HG02973 (cell line): Measurements from ENCODE around the gene ZAR1L.

ENCODE experiments used
- ATAC-seq: cut with Tn5 transposase; IDR thresholded peaks from one replicate; pipeline ENCODE4 v1.9.1; 2021; ENCODE audit warnings: moderate library complexity; ENCODE audit not compliant: unreplicated experiment

ZAR1L gene

DNA sequence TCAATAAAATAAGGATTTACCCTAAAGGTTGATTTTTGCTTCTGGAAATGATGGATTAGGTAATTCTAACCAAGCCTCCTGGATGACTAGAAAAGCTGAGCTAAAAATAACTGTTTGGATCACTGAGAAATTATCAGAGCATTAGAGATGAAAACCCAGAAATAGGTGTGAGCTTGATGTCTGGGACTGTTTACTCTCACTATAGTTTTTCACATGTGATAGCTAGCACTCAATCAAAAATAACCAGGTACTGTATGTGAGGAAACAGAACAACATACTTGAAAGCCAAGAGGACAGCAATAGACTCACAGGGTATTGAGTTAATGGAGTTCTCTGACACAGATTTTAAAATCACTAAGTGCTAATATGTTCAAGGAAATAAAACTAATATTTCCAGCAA is 9.5 kb downstream of the ZAR1L start:
- ATAC-seq = no peak

DNA sequence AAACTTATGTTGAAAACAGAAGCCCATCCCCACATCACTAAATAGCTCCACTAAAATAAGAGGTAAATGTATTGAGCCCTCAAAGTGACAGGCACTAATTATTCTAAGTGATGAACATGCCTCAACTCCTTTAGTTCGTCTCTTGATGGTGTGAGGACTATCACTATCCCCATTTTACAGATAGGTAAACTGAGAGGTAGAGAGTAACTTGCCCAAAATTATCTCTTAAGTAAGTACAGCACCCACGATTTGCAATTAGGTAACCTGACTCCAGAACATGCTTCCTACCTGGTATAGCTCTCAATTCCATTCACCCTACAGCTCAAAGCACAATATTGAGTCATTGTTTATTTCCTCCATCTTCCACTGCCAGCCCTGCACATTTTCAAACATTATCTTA is 12.7 kb downstream of the ZAR1L start:
- no peak for ATAC-seq

DNA sequence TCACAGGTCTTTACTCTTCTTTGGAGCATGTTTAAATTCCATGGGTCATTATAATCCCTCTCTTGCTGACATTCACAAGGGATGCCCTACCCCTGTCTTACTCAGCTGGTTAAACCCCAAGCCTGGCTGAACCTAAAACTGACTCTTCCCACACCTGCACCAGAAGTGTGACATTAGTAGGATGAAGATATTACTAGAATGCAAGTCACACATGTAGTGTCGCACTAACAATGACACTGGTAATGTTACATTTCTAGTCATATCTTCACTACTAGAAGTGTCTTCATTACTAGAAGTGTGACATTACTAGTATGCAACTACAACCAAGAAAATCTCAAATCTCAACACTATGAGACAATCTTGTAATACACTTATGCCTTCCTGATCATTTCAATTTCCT is 14.2 kb downstream of the ZAR1L start:
- no peak for ATAC-seq

DNA sequence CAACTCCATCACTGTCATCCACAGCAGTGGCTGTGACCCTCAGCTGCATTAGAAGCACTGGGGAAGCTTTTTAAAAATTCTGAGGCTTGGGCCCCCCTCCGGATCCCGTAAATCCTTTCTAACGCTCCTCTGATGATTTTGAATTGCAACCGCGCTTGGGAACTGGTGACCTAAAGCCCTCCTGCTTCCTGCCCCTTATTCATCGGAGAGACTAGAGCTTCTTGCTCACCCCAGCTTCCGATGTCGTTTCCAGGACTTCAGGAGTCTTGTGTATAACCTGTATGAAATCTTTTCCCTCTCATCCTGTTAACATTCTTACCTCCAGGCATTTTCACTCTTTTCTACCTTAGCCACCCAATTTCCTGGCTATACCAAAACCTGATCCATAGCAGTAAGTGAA is 14.8 kb downstream of the ZAR1L start:
- ATAC-seq = no peak

DNA sequence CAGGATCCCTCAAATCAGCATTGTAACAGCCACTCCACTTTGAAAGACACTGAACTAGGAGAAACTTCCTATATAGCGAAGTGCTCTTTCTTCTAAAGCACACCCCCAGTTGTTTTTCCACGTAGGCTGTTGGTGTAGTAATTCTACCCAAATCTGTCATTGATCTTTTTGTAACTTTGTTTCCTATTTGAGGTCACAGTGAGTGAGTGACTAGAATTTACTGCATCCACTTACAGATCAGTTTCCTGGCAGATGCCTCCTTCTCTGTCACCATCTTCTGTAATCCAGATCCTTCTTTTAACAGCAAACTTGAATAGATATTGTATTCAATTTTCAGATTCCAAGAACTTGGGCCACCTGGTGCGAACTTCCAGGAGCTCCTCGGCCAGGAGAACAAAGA is 15.3 kb downstream of the ZAR1L start:
- ATAC-seq = no peak

DNA sequence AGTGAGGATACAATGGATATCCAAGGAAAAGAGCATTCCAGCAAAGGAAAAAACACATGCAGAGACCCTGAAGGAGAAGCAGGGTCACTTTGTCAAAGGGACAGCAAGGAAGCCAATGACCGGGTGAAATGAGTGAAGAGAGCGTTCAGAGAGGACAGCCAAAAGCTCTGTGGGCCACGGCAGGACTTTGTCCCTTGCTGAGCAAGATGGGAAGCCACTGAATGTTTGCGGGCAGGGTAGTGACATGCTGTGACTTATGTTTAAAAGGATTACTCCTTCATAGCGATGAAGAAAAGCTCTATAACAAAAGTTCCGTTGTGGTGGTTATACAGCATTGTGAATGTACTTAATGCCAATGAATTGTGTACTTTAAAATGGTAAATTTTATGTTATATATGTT is 16.5 kb downstream of the ZAR1L start:
- no peak for ATAC-seq

DNA sequence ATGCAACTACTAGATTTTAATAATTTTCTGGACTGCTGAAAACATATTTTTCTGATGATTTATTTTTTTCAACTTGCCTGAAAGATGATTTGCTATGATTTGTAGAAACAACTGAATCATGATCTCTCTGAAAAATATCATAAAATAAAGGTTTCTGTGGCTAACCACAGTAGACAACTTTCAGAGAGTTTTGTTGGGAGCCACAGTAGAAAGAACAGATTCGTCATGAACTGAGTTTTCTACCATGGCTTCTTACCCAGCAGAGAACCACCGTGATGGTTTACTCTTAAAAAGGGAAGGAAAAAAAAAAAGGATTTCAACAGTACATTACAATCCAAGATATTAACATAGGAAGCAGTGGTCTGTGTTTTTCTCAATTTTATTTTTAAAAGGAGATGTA is 18.0 kb downstream of the ZAR1L start:
- no peak for ATAC-seq

DNA sequence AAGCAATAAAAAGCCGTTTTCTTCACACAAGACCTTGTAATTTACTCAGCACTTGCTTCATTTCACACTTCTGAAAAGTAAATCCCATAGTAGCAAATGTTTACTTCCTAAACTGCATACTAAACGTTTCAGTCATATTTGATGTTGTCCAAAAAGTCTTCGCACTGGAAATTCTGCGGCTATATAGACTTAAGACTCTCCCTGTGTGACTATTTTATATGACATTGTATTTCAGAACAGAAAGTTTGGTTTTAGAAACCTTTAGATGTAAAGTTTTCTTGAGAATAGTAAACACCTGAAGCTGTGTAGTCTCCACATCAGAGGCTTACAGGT is 29.6 kb downstream of the ZAR1L start:
- no peak for ATAC-seq

DNA sequence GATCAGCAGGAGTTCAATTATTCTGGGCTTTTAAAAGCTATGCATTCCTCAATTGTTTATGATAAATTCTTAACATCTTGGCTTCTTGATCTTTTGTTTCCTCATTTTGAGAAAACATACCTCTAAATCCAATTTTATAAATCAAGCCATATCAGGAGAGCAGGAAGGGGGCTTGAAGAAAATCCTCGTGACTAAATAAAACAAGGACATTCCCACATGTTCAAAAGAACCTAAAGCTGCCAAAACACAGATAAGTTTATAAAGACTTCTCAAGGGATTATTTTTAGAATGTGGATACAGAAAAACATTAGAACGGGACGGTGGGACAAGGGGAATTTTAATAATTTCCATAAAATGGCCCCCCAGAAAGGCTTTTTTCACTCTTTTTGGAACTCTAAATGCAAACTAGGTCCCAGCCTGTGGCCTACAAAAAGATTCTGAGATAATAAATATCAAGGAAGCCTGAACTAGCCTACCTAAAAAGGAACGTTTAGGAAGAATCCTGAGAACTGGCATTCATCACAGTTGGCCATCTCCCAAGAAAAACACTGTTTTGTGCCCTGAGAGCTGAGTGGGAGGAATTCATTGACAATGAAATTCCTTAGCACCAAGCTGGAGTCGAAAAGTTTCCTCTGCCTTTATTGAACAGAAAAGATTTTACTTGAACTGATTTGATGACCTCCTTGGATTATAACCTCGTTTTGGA is 30.1 kb downstream of the ZAR1L start:
- ATAC-seq = no peak

DNA sequence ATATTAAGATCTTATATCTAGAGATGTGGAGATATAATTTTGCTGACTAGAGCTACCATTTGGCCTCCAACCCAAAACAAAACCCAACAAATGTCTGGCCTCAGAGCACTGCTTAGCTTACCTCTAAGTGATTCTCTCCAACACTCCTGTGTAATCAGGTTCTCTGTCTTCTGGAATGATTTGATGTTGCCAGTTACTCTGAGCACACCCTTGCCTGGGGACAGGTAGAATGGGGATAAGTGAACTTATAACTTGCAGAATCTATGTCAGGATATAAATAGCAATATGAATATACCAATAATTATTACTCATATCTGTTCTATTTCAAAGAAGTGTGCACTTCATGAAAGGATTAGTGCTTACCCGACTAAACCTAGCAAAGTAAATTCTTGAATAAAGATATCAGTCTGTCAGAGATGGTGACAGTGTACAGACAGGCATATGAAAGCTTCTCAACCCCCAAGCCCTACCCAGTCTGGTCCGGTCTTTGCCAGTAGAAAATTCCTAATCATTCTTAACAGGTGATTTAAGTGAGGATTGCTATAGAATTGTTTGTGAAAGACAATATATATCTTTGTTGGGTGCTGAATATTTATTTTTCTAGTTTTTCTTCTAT is 33.0 kb downstream of the ZAR1L start:
- no peak for ATAC-seq

DNA sequence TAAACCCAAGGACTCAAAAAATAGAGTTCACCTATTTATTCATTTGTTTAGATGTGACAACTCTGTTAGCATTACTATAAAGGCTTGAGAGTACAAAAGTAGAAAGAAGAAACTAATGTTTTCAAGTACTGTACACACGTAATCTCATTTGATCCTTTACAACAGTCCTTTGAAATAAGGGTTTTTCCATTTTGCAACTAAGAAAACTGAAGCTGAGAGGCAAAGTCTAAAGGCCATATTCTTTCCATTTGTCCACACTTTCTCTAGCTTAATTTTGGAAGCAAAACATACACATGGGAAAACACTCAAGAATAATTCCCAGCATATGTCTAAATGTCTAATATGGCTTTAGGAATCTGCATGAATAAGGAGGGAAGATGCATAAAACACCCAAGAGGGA is 34.1 kb downstream of the ZAR1L start:
- no peak for ATAC-seq

DNA sequence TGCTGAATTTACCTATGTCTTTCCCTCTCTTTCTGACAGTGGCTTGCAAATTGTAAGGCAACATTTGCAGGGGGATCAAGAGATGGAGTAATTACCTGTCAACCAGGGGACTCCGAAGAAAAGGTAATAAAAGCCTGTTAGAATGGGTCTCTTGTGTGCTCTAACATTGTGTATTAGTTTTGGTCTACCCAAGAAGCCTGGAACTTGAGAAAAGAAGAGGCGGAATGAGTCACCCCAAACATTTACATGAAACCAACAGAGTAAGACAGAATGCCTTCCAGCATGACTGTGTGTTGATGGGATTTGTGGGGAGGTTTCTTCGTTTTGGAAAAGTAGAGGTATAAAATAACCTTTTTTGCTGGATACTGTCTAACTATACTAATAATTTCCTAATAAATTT is 36.7 kb downstream of the ZAR1L start:
- no peak for ATAC-seq

DNA sequence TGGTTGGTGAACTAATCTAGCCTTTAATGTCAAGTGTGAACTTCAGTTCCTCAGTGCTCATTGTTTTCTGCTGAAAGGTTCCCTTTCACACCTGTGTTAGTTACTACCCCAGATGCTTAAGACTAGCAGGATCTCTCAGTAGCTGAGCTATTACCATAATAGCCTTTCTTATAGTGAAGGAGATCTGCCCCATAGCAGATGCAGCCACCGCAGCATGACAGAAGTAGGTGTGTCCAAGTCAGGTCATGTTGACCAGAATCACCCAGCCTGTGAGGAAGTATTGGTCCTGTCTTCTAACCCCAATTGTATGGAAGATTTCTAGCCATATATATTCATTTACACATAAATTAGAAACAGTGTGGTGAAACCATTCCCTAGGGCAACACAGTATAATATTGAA is 37.3 kb downstream of the ZAR1L start:
- ATAC-seq = no peak

DNA sequence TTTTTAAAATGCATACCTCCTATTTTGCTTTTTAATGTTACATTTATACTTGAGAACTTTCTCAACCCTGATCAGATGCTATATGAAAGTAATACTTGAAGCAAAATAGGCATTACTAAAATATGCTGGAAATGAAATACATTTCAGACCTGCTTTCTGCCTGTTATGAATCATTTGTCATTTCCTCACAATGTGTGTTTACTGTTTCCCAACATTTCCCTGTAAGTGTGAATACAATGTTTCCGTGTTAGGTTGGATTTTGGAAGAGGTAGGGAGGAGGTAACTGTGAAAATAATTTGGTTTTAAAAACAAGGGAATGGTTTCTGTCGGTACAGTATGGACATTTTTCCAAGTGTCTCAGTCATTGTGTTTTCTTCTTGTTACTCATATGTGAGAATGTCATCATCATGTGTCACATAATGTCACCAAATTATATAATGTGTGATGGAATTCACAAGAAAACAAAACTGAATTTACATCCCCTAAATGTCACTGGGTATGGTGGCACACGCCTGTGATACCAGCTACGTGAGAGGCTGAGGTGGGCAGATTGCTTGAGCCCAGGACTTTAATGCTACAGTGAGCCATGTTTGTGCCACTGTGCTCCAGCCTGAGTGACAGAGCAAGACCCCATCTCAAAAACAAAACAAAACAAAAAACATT is 43.0 kb downstream of the ZAR1L start:
- no peak for ATAC-seq

DNA sequence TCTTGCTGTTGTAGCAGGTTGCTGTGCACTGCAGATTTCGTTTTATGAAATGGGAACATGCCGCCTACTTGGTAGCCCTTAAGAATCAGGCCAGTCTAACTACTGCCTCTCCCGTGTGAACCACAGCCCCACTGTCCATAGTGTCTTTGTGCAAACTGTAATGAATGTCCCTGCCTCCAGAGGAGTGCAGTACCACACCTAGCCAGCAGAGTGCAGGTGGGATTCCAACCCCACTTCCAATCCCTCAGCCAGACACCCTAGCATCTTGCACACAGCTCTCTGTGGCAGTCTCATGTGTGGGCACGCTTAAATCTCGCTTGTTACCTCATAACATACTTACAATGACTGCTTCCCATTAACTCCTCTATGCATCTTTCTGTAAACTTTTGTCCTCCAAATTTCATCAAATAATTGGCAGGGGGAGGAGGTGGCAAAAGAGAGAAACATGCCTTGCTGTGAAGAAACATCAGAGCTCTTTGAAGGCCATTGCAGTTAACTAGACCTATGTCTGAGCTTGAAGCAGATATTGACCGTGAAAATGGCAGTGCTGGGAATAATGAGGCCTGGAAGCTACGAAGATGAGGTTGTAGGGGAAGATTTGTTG is 47.2 kb downstream of the ZAR1L start:
- peak; percentile 94 for ATAC-seq

DNA sequence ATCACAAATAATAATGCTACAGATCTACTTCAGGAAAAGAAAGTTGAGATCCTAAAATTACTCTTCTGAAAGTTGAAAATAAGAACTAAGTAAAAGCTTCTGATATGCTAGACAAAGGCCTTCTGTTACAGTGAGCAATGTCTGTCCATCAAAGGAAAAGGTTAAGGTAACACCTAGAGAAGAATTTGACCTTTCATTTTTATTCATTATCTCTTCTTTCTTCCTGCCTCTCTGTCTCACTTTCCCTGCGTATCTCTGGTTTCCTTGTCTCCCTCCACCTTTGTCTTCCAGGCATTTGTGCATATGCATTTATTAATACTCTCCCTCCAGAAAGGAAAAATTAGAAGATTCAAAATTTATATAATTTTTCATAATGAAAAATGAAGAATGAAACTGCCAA is 49.0 kb downstream of the ZAR1L start:
- ATAC-seq = no peak

DNA sequence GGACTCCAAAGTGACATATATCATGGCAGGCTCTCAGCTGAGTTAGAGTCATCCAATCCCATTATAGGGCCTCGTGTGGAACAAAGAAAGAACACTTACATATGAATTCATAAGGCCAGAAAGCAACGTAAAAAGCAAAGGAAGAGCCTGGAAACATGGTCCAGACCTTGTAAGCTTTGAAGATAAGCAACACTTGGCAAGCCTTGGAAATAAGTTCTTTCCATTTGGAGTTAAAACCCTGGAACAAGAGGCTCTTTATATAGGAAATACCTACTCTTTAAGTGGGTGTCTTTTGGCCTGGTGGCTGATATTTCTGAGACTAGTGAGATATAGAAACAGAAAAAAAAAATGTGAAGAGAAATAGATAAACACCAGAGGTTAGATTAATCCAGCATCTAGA is 49.4 kb downstream of the ZAR1L start:
- ATAC-seq = no peak

DNA sequence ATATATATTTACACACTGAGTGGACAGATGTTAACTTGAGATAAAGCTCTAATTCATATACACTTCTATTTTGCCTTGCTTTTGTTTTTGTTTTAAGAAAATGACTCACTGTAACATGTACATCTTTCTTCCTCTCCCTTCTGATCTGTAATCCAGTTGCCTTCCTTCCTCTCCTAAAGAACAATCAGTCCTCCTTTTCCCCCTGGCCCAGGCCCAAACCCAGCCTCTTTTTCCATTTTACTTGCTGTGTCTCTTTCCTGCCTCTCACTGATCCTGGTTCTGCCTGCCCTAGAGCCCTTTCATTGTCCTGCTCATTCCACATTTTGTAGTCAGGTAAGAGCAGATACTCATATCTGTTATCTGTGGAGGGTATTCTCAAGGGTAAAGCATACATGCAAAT is 50.8 kb downstream of the ZAR1L start:
- no peak for ATAC-seq

DNA sequence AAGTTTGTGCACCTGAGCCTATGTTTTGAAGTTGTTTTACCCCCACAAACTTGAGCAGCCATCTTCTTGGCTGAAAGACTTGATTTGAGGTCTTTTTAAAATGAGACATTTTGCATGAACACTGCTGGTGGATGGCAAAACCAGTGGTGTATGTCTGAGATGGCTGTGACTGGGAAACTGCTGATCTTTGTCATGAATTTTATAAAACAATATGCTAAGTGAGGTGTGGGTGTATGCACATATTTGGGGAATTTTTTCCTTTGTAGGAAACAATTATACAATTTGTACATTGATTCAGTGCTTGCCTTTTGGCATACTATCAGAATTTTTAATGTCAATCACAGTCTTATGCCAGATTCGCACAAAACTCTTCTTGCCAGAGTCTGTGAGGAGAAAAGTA is 52.5 kb downstream of the ZAR1L start:
- ATAC-seq = no peak

DNA sequence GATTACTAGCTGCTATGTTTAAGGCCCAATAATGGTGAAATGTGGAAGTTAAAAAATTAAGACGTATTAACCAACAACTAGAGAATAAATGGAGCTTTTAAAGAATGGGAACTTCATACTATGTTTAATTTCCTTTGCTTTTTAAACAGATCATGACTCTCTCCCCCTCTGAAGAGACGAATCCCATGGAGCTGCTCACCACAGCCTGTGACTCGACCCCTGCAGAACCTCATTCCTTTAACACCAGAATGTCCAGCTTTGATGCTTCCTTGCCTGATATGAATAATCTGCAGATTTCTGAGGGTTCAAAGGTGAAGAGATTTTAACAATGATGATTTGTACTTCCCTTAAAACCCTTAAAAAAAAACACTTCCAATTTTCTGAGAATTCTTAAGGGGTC is 53.0 kb downstream of the ZAR1L start:
- no peak for ATAC-seq

DNA sequence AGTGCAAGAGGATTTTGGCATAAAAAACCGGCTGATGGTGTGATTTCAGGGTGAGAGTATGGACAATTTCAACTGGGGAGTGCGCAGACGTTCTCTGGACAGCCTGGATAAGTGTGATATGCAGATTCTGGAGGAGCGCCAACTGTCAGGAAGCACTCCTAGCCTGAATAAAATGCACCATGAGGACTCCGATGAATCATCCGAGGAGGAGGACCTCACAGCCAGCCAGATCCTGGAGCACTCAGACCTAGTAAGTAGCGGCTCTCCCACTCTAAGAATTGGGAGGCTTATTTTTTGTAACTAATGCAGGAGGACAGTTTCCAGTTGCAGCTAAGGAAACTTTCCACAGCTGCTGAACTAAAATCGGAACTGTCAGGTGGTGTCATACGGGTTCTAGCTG is 53.6 kb downstream of the ZAR1L start:
- ATAC-seq = no peak

DNA sequence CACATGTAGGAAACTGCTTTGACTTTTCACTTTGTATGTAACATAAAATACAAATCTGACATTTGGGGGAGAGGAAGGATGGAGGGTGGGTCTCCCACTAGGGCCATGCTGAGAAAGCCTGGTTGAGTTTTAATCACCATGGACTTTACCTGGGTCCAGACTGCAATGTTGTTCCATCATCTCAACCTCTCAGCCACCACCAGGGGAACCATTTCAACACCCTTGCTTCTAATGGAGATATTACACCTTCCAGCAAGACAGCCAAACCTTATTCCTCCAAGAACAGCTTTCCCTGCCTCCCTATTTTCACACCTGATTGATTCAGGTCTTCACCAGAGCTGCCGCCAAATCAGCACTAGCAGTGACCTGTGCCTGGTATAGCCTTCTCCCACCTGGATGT is 56.0 kb downstream of the ZAR1L start:
- ATAC-seq = no peak
